Choroid plexus epithelial cell (primary cell): Measurements from ENCODE around the gene C16orf78.

Source experiments
- DNase-seq: peaks from one replicate; pipeline ENCODE4 v3.0.0-alpha.2; 2010; ENCODE audit warnings: low read depth
- H3K4me3 ChIP-seq: 2 replicates; pipeline ENCODE4 v1.5.1; 2011; ENCODE audit warnings: low read depth, mild to moderate bottlenecking, control low read depth, low read length, moderate library complexity
- TF ChIP-seq, protein P1 (sequence below): conservative IDR thresholded peaks from 2 replicates; pipeline ENCODE4 v1.5.1; 2011; ENCODE audit warnings: low read depth, mild to moderate bottlenecking, control low read depth, inconsistent platforms, low read length, moderate library complexity

Gene C16orf78, protein sequence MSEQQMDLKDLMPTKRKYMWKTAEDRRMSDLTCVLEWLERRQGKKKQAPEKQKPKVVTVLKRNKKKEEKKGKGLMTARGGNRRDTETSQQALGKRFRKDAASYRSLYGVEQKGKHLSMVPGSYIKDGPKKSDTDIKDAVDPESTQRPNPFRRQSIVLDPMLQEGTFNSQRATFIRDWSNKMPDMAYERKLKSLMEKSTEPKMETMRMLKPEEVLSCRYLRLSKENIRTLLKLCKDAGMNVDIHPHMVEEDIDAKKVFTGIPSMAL

DNA sequence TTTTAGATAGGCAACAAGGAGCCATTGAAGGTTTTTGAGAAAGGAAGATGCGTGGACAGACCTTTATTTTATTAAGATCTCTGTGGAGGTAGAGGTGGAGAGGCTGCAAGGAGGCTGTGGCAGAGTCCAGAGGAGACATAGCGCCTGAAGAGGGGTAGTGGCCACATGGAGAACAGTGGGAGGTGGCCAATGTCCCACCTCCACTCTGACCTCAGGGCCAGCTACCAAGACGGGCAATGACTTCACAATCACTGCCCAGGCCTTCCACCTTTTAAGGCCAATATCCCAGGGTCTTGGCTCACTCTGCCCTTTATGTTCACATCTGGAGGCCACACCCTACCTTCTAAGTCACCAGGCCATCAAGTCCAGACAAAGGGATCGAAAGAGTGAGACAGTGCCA lies at the start of gene C16orf78:
Gene C16orf78 (plus strand): TSS at position 301 of the 400 bp plus-strand sequence. CDS start 136 bp downstream, outside the sequence.
- no peak within 1 kb of the TSS for H3K4me3 ChIP-seq
- TF ChIP-seq, protein P1, sequence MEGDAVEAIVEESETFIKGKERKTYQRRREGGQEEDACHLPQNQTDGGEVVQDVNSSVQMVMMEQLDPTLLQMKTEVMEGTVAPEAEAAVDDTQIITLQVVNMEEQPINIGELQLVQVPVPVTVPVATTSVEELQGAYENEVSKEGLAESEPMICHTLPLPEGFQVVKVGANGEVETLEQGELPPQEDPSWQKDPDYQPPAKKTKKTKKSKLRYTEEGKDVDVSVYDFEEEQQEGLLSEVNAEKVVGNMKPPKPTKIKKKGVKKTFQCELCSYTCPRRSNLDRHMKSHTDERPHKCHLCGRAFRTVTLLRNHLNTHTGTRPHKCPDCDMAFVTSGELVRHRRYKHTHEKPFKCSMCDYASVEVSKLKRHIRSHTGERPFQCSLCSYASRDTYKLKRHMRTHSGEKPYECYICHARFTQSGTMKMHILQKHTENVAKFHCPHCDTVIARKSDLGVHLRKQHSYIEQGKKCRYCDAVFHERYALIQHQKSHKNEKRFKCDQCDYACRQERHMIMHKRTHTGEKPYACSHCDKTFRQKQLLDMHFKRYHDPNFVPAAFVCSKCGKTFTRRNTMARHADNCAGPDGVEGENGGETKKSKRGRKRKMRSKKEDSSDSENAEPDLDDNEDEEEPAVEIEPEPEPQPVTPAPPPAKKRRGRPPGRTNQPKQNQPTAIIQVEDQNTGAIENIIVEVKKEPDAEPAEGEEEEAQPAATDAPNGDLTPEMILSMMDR: no peak
- no peak for DNase-seq

DNA sequence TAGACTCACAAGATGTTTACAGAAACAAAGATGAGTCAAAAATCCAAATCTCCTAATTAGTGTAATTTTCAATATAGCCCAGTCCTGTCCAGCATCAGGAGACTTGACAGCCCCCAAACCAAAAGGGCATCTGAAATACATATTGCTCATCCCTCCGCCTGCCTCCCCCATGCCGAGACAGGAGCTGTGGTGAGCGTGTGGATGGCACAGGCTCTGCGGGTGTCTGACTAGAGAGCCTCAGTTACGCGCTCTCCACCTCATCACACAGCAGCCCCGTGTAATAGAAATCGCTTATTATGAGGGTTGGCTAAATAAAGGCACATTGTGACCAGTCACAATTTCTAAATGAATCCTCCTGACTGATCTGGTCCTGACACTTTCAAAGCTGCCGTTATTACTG lies 48.9 kb upstream of the C16orf78 start:
- no peak overlapping the region for H3K4me3 ChIP-seq
- no peak for DNase-seq
- TF ChIP-seq, protein P1: no peak

DNA sequence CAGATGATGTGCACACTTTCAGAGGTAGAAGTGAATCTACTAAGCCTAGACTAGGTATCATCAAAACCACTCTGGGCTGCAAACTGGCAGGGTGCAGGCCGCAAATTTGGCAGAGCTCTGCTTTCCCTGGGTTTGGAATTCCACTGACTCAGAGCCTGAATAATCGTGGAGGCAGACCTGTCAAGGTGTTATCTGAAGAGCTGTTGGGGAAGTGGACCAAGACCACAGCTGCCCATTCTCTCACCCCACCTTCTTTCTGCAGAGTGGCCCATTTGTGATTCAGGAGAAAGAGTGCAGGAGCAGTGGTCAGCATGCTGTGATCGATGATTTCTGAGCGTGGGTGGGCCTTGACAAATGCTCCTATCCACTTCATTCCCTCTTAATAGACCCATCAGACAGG lies 46.1 kb upstream of the C16orf78 start:
- TF ChIP-seq, protein P1: no peak
- no peak for DNase-seq
- H3K4me3 ChIP-seq: no peak overlapping the region

DNA sequence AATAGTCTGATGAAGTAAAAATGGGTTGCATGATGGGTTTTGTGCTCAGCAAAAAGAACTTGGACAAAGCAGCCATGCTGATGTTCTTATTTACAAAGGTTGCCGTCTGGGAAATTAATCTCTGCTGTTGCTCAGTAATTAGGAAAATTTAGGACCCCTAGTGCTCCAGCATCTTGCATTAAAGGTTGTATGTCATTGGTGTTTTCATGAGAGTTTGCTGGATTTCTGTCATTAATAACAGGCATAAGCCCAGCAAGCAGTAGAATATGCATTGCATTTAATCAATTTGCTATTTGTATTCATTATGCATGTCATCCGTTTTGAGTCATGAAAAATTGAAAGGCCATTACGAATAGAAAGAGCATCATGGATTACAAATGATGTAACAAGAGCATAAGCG lies 45.3 kb upstream of the C16orf78 start:
- no peak for DNase-seq
- no peak overlapping the region for H3K4me3 ChIP-seq
- TF ChIP-seq, protein P1: no peak

DNA sequence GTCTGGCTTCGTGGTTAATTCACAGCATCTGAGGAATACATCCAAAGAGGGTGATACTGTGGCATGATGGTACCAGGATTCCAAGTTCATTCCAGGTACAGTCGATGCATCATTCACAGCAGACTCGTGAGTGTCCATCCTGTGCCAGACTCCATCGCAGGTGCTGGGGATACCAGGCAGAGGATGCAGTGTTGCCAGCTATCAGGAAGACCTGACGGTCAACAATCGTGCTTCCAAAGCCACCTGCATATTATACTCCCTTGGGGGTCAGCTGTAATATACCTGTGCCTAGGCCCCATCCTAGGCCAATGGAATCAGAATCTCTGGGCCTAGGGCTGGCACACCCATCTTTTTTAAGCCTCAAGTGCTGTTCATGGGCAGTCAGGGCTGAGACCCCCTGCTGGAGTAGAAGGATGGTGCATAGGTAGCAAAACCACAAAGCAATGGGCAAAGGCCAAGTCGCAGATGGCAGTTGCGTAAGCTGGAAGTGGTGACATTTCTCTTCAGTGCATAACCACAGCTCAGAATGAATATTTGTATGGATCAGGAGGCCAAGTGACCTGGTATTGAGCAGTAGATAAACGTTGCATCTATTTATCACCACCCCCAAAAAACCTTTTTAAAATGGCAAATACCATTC lies 42.9 kb upstream of the C16orf78 start:
- no peak overlapping the region for H3K4me3 ChIP-seq
- TF ChIP-seq, protein P1: no peak
- no peak for DNase-seq

DNA sequence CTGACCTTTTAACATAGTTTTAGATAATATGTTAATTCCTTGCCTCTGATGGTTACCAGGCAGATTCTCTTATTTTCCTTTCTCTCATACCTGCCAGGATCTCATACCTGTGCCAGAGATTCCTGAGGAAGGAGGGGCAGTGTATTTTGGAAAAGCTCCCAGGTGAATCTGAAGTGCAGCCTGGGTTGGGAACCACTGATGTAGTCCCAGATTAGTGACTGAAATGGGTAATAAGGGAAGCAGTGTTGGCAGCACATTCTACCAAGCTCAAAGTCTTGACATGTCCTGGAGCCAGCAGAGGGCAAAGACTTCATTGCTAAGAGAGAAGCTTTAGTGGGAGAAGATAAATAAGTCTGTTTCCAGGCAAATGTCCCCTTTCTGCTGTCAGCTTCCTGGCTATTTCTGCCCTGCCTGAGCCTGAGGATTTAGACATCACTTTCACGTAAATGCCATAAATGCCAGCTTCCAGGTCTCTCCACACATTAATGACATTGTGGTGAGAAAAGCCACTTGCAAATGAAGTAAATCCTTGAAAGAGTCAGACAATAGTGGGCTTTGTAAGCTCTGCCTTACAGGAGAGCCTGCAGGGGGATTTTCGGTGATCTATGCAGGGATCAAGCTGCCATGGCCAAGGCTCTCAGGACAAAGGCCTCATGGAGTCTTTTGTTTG lies 40.9 kb upstream of the C16orf78 start:
- TF ChIP-seq, protein P1: no peak
- no peak for DNase-seq
- H3K4me3 ChIP-seq: no peak overlapping the region

DNA sequence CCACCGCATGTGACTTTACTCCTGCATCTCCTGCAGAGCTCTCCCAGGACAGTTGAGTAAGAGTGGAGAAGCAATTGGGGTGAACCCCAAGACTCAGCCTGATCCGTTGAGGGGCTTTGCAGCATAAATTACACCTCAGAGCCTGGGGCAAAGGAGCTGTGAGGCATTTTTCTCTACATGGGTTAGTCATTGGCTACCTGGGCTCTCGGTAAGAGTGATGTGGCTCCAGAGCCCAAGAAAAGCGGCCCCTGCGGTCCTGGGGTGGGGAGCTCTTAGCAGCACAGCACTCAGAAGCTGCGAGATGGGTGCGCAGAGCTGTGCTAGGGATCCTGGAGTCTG lies 40.4 kb upstream of the C16orf78 start:
- no peak for DNase-seq
- H3K4me3 ChIP-seq: no peak overlapping the region
- TF ChIP-seq, protein P1: no peak
